Activated T-helper 1 cell treated with Interleukin-2 at 50 U/mL for 16 hours (primary cell): ENCODE data around the gene MOSPD3.
A peak's percentile ranks its signal among the peaks of the same experiment; 100 is the strongest.
"Not testable (repeated sequence)": the region's sequence is repeated elsewhere in the genome, so short reads cannot be mapped to it uniquely, and the experiment has no call there.

Experiments used
- DNase-seq: peaks from one replicate; pipeline ENCODE4 v3.0.0-alpha.2; 2020; ENCODE audit warnings: low read depth

MOSPD3 gene

GRCh38 chr7:100611983-100612729, at the start of gene MOSPD3:
Gene MOSPD3, plus strand, starts transcription at chr7:100612540. Its CDS starts 252 bp downstream, at chr7:100612792.
- DNase-seq, result peak; percentile 94

GRCh38 chr7:100563100-100563564, 49.2 kb upstream of the MOSPD3 start:
- no peak for DNase-seq

GRCh38 chr7:100563809-100564400, 48.4 kb upstream of the MOSPD3 start:
- peak; percentile 69 for DNase-seq

GRCh38 chr7:100564405-100564804, 47.9 kb upstream of the MOSPD3 start:
- DNase-seq, result not testable (repeated sequence)

- DNase-seq, result no peak
Measured at GRCh38 chr7:100565133-100565571, 47.2 kb upstream of the MOSPD3 start.

- no peak for DNase-seq
Measured at GRCh38 chr7:100566018-100566531, 46.3 kb upstream of the MOSPD3 start.

GRCh38 chr7:100567031-100567730, 45.2 kb upstream of the MOSPD3 start:
- no peak for DNase-seq

- no peak for DNase-seq
Measured at GRCh38 chr7:100567751-100568175, 44.6 kb upstream of the MOSPD3 start.

GRCh38 chr7:100568176-100568895, 44.0 kb upstream of the MOSPD3 start:
- DNase-seq, result no peak

- DNase-seq, result peak; percentile 34
Measured at GRCh38 chr7:100568896-100569844, 43.2 kb upstream of the MOSPD3 start.

GRCh38 chr7:100570954-100571828, 41.1 kb upstream of the MOSPD3 start:
- no peak for DNase-seq

- DNase-seq, result no peak
Measured at GRCh38 chr7:100571829-100572116, 40.6 kb upstream of the MOSPD3 start.

- DNase-seq, result no peak
Measured at GRCh38 chr7:100572281-100572948, 39.9 kb upstream of the MOSPD3 start.

GRCh38 chr7:100572949-100573675, 39.2 kb upstream of the MOSPD3 start:
- DNase-seq, result no peak

GRCh38 chr7:100573691-100574361, 38.5 kb upstream of the MOSPD3 start, which contains the start of gene SAP25:
Gene SAP25, minus strand, starts transcription at chr7:100573900. Its CDS starts 158 bp downstream, at chr7:100573742.
- DNase-seq, result no peak

- no peak for DNase-seq
Measured at GRCh38 chr7:100574362-100575205, 37.8 kb upstream of the MOSPD3 start.

GRCh38 chr7:100575206-100575631, 37.1 kb upstream of the MOSPD3 start:
- DNase-seq, result no peak
